ENCODE measurements around the gene GANAB. TPM values are rescaled to one million over a fixed set of nuclear protein-coding genes. Genes with fewer than 3 reads are reported as not detected.
A peak's percentile ranks its signal among the peaks of the same experiment; 100 is the strongest.
"Not testable (repeated sequence)": the region's sequence is repeated elsewhere in the genome, so short reads cannot be mapped to it uniquely, and the experiment has no call there.

GANAB gene
- total and polyA plus RNA-seq, 2 of the 13 experiments (the other 11 are each of a cell fraction or from before 2014, with no cell fraction given), result 99.5 to 234 TPM

- Histone ChIP-seq H3K4me1 (ENCODE audit: insufficient read depth, low read length) (peaks cover 53% of the 10 kb centered on the region), H3K79me2 (ENCODE audit: insufficient read depth, low read length) (peaks cover 21% of the 10 kb centered on the region)
- FAIRE-seq, result no peak
Measured at GRCh38 chr11:62676698-62677097, 30.3 kb upstream of the GANAB start.

GRCh38 chr11:62675415-62675814 is 29.0 kb upstream of the GANAB start:
- H3K9ac ChIP-seq (ENCODE audit: insufficient read depth, low read depth, low read length); DNase-seq (ENCODE audit: low spot score); H3K9me3 ChIP-seq (ENCODE audit: low read length); H3K36me3 ChIP-seq (replicated peaks in 1 of 2; ENCODE audit: control insufficient read depth in 1 of 2, insufficient read depth in 2 of 2, low read length in 2 of 2); H3K4me3 ChIP-seq (replicated peaks in 1 of 3; ENCODE audit: insufficient read depth in 1 of 3, low read depth in 2 of 3, low read length in 3 of 3); CTCF ChIA-PET (ENCODE audit: low intra/inter-chr PET ratio, low total read pairs); H4K20me1 ChIP-seq (ENCODE audit: insufficient read depth, low read length); FAIRE-seq; H3K27ac ChIP-seq (ENCODE audit: extremely low read length, insufficient read depth, low read length); H2AFZ ChIP-seq (ENCODE audit: low read length); H3K27me3 ChIP-seq (ENCODE audit: control insufficient read depth in 1 of 2, insufficient read depth in 2 of 2, low read length in 2 of 2); in situ Hi-C loops (cut with HindIII; ENCODE audit: extremely low pct_ligation_motif_present, low pct_unique_long_range_greater_than_20kb); BruUV-seq (replicated peaks); ATAC-seq; intact Hi-C loops (cut with micrococcal nuclease; ENCODE audit: unreplicated experiment); H3K4me2 ChIP-seq (ENCODE audit: low read depth, low read length): not testable (repeated sequence)
- POLR2A ChIA-PET, result interaction anchor here (1.8 to 5.4 kb wide), 4 partner anchors 8 to 84 kb away, joined by 5 to 64 read pairs (median 6); partner anchors contain the start of genes C11orf98, CSKMT, HNRNPUL2 and TUT1
- peaks cover 49% of the 10 kb centered on the region for H3K4me1 ChIP-seq (ENCODE audit: insufficient read depth, low read length)
- H3K79me2 ChIP-seq (ENCODE audit: insufficient read depth, low read length), result peaks cover 29% of the 10 kb centered on the region
- WGBS (ENCODE audit: low lambda C conversion rate), result 98% methylated on average over 10 of the region's 10 CpGs

More at GRCh38 chr11:62676698-62677097, 30.3 kb upstream of the GANAB start:
- no peak overlapping the region for H3K4me2 ChIP-seq (ENCODE audit: low read depth, low read length)
- TF ChIP-seq STAG1 (CRISPR knock-in tag; IDR thresholded peaks at IDR 0.05) (0 out of 2 replicates have a peak, but pooled peaks have one; percentile 8), POLR2A (IDR thresholded peaks at IDR 0.05; ENCODE audit: insufficient read depth in 1 of 2, low read depth in 2 of 2, low read length in 2 of 2) (0 out of 4 replicates have a peak, but pooled peaks of 1 of the 2 experiments have one; percentile 12), MATR3 (CRISPR knock-in tag; IDR thresholded peaks at IDR 0.05) (no peak)
- H3K4me3 ChIP-seq (replicated peaks in 1 of 3; ENCODE audit: insufficient read depth in 1 of 3, low read depth in 2 of 3, low read length in 3 of 3), result no peak overlapping the region
- ChIA-PET CTCF (ENCODE audit: low intra/inter-chr PET ratio, low total read pairs) (no interaction called here), POLR2A (interaction anchor here (1.1 to 5.4 kb wide), 4 partner anchors 10 to 86 kb away, joined by 4 to 64 read pairs (median 6); partner anchors contain the start of genes C11orf98, CSKMT, INTS5 and TUT1)
- H3K9ac ChIP-seq (ENCODE audit: insufficient read depth, low read depth, low read length), result no peak overlapping the region
- H3K27me3 ChIP-seq (ENCODE audit: control insufficient read depth in 1 of 2, insufficient read depth in 2 of 2, low read length in 2 of 2), result no peaks in the 10 kb centered on the region
- WGBS (ENCODE audit: low lambda C conversion rate), result 82% methylated on average over 6 of the region's 6 CpGs
- BruUV-seq (replicated peaks), result no TSS peak
- H3K9me3 ChIP-seq (ENCODE audit: low read length), result no peaks in the 10 kb centered on the region
- in situ Hi-C loops (cut with HindIII; ENCODE audit: extremely low pct_ligation_motif_present, low pct_unique_long_range_greater_than_20kb) (no loop called here), intact Hi-C loops (cut with micrococcal nuclease; ENCODE audit: unreplicated experiment) (no loop called here)
- ATAC-seq (no peak), DNase-seq (ENCODE audit: low spot score) (no peak)
- H3K27ac ChIP-seq (ENCODE audit: extremely low read length, insufficient read depth, low read length), result no peak overlapping the region
- H2AFZ ChIP-seq (ENCODE audit: low read length), result no peak overlapping the region
- H4K20me1 ChIP-seq (ENCODE audit: insufficient read depth, low read length), result no peaks in the 10 kb centered on the region
- peaks cover 0 to 7% of the 10 kb centered on the region in 2 experiments; a peak in 1 of 5 replicates for H3K36me3 ChIP-seq (replicated peaks in 1 of 2; ENCODE audit: control insufficient read depth in 1 of 2, insufficient read depth in 2 of 2, low read length in 2 of 2)
